ENCODE results near the gene ARHGAP6.

DNA sequence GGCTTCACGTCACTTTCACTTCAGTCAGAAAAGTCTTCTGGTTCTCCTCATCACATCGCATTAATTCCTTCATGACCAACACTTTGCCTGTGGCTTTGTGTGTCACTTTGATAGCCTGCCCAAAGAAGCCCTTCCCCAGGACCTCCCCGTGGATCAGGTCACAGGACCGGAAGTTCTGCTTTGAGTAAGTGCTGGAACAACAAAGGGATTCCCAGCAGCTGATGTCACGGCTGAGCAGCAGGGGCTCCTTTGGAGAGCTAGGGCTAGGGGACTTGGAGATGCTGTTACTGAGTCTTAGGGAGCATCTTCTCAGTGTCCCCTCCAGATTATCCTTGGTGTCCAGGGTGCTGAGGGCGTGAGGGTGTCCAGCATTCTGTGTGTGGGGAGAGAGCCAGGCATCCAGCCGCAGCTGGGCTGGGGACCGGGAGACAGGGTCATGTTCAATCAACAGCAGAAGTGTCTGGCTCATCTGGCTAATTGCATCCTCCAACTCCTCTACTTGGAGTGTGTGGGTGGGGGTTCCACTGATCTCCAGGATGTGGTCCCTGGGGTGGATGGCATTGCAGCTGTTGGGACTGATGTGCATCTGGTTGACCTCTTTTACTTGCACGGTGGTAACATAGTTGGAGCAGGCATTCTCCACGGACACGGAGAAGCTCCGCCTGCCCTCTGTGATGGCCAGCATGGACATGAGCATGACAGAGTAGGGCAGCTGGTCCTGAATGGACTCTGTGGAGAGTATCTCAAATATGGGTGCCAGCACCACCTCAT, 39.2 kb upstream of the ARHGAP6 start:
- TF ChIP-seq, protein P1, sequence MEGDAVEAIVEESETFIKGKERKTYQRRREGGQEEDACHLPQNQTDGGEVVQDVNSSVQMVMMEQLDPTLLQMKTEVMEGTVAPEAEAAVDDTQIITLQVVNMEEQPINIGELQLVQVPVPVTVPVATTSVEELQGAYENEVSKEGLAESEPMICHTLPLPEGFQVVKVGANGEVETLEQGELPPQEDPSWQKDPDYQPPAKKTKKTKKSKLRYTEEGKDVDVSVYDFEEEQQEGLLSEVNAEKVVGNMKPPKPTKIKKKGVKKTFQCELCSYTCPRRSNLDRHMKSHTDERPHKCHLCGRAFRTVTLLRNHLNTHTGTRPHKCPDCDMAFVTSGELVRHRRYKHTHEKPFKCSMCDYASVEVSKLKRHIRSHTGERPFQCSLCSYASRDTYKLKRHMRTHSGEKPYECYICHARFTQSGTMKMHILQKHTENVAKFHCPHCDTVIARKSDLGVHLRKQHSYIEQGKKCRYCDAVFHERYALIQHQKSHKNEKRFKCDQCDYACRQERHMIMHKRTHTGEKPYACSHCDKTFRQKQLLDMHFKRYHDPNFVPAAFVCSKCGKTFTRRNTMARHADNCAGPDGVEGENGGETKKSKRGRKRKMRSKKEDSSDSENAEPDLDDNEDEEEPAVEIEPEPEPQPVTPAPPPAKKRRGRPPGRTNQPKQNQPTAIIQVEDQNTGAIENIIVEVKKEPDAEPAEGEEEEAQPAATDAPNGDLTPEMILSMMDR (IDR thresholded peaks at IDR 0.05; ENCODE audit: extremely low read depth in 1 of 2, insufficient read depth in 1 of 2, low read depth in 1 of 2, low read length in 2 of 2): no peak
- TF ChIP-seq POLR2AphosphoS5 (IDR thresholded peaks at IDR 0.05; ENCODE audit: insufficient read depth, low read depth, low read length): no peak
- TF ChIP-seq, protein P2, sequence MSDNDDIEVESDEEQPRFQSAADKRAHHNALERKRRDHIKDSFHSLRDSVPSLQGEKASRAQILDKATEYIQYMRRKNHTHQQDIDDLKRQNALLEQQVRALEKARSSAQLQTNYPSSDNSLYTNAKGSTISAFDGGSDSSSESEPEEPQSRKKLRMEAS (IDR thresholded peaks at IDR 0.05; ENCODE audit: insufficient read depth, insufficient read length): no peak
- no peak for TF ChIP-seq POLR2A (IDR thresholded peaks at IDR 0.05; ENCODE audit: low read depth, low read length)
- TF ChIP-seq MYC (IDR thresholded peaks at IDR 0.05; ENCODE audit: low read depth, low read length): no peak
- TF ChIP-seq EZH2 (IDR thresholded peaks at IDR 0.05; ENCODE audit: borderline replicate concordance, low read depth, low read length, severe bottlenecking): no peak
- no peak for TF ChIP-seq JUN (IDR thresholded peaks at IDR 0.05; ENCODE audit: borderline replicate concordance, insufficient read depth, insufficient read length, low read depth)
- TF ChIP-seq FOS (IDR thresholded peaks at IDR 0.05; ENCODE audit: borderline replicate concordance, insufficient read depth, low read length): no peak
